Measurements from ENCODE around the gene COX5A.

- TF ChIP-seq POLR2A (IDR thresholded peaks at IDR 0.05; ENCODE audit: low read depth) (no peak), CTCF (IDR thresholded peaks at IDR 0.05) (no peak), POLR2AphosphoS5 (IDR thresholded peaks at IDR 0.05) (no peak)
These were observed 13.1 kb upstream of the COX5A start for GRCh38 chr15:74951006-74951405.

Measured in esophagus muscularis mucosa (tissue), 3 donors.